ENCODE data around the gene CTBP2.

Gene CTBP2

DNA sequence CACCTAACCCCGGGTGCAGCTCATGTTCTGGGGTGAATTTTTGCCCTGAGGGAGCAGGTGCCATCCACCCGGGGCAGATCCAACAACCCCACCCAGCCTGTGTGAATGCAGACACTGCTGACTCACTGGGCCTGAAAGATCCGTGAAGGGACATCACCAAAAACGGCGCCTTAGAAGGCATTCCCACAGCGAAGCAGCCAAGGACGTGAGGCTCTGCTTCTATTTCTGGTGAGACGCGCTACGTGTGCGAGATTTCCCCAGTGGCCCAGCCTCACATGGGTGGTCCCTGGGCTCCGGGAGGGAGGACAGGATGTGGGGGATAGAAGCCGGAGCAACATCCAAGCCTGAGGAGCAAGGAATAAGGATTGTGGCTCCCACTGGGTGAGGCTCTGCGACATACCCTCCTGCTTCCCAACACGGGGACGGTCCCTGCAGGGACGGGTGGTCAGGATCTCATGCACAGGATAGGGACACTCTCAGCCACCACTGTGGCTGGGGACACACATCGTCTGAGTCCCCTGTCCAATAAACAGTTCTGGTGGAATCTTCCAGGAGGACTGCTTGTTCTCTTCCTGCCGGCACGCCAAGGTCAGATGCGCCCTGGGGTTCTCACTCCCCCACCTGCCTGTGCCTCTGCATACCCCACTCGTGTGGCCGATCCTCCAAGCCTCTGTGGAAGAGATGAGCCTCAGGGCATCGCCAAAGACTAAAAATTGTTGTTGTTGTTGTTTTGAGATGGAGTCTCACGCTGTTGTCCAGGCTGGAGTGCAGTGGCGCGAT is 148.2 kb downstream of the CTBP2 start:
- no peak for DNase-seq (ENCODE audit: low read depth in 1 of 2, low spot score in 1 of 2)

DNA sequence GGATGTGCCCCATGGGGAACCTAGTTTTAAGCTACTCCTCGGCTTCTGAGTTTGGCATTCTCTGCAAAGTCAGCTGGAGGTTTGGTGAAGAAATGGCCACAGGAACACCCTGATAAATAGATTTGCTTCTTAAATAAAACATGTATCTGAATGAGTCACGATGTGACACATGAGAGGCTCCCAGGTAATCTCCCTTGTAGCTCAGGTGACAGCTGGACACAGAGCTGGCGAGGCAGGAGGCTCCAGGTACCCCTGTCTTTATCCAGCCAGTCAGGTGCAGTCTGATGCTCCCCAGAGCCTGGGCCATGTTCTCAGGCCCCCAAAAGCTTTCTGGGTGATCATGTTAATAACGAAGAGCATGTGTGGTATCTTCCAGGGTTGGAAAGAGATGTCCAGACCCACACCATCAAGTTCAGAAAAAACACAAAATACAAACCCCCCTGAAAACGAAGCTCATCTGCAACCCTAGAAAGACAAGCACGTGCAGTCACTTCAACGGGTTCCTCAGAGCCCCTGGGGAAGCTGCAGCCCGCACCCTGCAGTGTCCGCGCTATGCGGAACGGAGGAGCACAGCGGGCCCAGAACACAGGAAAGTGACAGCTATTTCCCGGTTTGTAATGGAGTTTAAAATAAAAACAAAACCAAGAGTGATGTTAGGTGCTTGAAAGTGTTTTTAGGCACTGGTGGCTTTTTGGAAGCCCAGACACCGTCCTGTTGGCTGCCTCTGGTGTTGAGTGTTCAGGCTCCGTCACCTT is 149.0 kb downstream of the CTBP2 start:
- DNase-seq (ENCODE audit: low read depth in 1 of 2, low spot score in 1 of 2), result no peak

DNA sequence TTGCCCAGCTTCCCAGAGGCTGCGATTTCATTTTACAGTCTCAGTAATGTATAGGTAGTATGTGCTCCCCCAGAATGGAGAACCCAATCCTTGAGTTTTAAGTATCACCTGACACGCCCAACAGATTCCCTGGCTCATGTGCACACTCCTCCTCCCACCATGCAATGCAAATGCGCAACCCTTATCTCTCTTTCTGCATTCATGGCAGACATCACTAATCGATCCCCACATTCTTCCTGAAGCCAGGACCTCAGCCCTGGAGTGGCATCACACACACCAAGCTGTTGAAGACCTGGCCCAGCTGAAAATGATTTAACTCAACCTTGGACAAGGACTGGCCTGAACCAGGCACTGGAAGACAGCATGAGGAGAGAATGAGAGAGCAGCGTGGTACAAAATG is 150.0 kb downstream of the CTBP2 start:
- DNase-seq (ENCODE audit: low read depth in 1 of 2, low spot score in 1 of 2), result no peak

DNA sequence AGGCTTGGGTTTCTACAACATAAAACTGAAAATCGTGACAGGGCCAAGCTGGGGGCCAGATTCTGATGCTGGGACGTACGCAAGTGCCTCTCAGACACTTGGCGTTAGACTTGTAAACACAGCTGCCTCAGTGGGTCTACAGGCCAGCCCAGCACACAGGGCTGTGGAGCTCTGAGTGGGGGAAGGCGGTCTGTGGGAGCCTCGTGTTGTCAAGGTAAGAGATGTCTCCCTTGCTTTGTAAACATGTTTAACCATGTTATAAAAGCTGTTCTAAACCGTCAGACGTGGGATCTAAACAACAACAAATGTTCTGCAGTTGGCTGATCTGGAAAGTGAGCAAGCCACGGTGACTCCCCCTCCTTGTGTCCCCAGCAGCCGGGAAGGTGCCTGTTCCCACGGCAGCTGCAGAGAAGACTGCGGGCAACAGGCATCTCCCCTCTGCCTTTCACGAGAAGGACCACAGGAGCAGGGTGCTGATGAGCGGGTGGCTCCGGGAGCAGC is 150.7 kb downstream of the CTBP2 start:
- no peak for DNase-seq (ENCODE audit: low read depth in 1 of 2, low spot score in 1 of 2)

DNA sequence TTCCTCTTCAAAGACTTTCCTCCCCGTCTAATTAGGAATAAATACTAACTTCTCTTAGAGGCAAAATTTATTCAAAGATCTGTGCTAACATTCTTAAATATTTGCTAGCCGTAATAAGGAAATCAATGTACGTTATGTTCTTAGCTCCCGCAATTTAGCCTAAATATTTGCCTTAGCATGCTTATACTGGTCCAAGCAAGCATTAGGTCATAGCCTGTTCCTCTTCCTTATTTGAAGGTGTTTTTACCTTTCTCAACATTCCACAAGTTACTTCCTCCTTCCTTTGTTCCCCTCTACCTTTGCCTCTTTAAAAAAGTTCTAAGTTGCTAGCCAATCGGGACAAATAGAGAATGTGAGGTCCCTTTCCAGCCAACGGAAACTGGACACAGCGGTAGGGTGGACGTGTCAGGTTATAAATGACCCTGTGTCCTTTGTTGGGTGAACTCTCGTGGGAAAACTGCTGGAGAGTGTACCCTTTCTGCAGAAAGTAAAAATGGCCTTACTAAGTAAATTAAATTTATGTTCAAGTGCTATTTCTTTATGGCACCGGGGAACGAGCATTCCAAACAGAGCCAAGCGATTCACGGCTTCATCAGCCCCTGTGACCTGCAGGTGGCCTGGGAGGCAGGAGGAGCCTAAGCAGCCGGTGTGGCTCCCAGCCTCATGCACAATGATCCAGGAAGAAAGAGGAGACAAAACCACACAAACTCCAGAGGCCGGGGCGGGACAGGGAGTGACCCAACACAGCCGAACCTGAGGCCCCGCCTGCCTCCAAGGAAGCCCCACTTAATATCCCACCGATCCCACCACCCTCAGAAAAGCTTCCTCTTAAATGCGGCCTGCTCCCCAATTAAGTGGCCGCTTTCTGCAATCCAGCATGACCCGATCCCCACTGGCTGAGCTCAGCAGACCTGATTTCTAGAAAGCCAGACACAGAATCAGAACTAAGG is 151.4 kb downstream of the CTBP2 start:
- no peak for DNase-seq (ENCODE audit: low read depth in 1 of 2, low spot score in 1 of 2)

DNA sequence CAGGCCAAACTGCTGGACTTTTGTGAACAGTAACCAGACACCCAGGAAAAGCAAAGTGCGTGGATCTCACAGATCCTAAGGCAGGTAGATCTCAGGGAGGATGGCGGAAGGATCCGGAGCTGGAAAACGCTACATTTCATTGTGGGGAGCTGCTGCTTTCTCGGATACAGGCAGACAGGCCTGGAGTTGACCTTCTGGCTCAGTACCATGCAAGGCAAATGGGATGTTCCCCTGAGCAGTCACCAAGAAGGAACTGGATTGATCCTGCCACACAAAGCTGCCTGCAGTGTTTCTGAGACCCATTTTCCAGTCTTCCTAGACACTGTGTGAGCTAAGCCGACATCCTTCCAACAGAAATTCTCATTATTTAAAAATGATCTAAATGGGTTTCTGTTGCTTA is 152.9 kb downstream of the CTBP2 start:
- DNase-seq (ENCODE audit: low read depth in 1 of 2, low spot score in 1 of 2), result no peak

DNA sequence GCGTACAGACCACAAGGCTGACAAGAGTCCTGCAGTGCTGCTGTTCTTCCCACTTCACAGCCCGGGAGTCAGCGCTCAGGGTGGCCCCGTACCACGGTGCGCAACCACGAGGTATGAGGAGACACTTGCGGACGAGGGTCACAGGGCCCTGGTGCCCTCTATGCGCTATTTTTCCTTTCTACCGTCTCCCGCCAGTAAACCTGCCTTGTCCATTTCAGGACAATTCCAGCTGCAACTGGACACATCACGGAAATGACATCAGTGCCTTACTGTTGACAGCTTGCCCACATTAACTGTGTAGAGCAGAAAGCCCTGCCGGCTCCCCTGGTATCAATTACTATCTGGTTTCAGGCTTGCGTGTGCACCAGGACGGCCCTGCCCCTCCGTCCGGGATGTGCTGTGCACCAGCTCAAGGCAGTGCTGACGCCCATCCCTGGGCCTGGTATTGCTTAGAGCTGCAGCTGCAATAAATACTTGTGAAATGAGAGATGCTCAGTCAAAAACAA is 153.4 kb downstream of the CTBP2 start:
- DNase-seq (ENCODE audit: low read depth in 1 of 2, low spot score in 1 of 2), result no peak

DNA sequence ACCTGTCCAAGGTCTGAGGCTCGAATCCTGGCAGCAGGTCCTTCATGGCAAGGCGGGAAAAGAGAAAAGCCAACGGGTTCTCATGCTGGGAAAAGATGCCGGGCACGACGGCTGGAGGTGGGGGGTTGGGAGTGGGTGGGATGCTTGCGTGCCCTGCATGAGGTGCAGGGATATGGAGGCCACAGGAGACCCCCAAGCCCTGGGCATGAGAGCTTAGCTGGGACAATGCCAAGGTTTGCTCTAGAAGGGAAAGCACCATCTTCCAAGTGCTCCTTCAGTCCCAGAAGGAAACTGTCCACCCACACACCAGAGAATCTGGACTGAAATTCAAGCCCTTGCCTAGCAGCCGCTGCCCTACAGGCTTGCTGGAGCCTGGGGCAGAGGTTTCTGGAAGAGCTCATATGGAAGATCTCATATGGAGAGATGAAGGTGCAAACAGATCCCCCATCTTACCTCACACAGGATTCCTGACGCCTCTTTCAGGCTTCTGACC is 154.1 kb downstream of the CTBP2 start:
- DNase-seq (ENCODE audit: low read depth in 1 of 2, low spot score in 1 of 2), result no peak

DNA sequence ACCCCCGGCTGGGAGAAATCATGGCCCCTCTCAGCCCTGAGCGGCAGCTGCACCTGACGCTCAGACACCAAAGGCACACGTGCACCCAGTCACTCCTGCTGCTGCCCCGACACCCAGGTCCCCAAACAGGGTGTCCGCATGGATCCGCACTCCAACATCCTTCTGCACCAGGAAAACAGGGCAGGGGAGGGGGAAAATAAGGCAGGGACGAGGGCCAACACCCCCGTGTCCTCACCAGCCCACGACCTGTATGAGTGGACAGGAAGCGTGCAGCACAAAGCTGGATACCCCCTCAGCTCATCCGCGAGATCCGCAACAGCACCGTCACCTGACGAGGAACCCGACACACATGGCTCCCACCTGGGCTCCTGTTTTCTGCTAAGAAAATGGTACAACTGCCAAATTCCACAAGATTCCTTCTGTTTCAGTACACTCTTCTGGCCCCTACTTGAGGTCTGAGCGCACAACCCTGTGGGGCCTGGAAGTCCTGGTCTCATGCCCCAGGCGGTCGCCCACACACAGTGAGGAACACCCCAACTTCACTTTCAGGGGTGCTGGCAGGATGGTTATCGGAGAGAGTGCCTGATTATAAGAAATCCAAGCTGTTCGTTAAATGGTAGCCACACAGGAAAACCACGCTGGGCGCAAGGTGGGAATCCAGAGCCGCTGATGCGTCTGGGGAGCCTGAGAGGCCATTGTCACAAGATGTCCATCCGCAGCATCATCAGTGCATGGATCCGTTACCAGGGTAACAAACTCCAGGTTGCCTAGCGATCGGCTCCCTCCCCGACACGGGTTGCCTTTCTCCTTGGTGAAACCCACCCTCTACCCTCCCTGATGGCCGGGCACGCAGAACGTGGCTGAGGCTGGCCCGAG is 154.8 kb downstream of the CTBP2 start:
- no peak for DNase-seq (ENCODE audit: low read depth in 1 of 2, low spot score in 1 of 2)

DNA sequence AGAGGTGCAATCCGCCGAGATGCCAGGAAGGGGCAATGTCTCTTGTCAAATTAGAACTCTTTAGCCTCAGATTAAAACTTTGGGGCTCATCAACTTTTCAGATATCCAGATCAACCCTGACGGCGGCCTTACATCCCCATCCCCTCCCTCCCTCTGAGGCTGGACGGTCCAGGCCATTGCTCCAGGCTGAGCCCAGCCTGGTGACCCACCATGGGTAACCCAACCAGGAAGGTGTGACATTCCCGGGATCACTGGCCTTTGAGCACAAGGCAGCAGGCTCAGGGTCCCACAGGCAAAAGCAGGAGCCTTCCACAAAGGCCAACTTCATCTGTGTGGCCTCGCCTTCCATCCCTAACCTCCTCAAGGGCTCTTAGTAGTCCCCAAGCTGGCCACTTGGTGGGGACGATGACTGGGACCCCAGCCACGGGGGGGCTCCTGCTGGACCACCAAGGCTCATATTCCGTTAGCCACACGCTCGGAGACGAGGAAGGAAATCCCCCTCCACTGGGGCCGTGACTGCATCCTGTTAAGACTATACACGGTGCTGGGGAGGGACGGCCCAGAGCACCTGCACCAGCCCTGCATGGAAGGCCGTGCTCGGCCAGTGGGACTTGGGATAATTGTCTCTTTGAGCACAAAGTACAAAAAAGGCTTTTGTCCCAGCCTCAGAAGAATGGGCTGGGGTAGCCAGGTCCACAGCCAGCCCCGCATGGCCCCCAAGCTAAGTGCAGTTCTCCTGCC is 155.6 kb downstream of the CTBP2 start:
- no peak for DNase-seq (ENCODE audit: low read depth in 1 of 2, low spot score in 1 of 2)

DNA sequence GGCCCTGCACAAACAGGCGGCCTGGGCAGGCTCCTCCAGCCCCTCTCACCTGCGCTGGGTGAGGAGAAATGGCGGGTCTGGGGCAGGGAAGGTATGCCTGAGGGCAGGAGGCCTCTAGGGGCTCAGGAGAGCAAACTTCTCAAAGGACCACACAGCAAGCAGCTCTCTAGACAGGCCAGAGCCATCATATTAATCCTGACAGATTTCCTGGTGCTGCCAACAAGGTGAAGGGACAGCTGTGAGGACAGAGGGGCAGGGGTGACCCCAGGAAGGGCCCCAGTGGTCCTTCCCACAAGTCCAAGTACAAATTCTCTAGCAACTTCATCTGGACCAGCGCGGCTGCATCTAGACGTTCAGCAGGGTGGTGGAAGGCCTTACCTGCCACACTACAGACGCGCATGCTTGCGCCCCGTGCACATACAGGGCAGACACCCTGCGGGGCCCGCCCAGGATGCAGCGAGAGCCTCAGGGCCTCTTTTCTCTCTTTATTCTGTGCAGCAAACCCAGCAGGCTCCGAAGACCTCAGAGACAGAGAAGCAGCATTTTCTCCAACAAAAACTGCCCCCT is 156.4 kb downstream of the CTBP2 start:
- no peak for DNase-seq (ENCODE audit: low read depth in 1 of 2, low spot score in 1 of 2)

DNA sequence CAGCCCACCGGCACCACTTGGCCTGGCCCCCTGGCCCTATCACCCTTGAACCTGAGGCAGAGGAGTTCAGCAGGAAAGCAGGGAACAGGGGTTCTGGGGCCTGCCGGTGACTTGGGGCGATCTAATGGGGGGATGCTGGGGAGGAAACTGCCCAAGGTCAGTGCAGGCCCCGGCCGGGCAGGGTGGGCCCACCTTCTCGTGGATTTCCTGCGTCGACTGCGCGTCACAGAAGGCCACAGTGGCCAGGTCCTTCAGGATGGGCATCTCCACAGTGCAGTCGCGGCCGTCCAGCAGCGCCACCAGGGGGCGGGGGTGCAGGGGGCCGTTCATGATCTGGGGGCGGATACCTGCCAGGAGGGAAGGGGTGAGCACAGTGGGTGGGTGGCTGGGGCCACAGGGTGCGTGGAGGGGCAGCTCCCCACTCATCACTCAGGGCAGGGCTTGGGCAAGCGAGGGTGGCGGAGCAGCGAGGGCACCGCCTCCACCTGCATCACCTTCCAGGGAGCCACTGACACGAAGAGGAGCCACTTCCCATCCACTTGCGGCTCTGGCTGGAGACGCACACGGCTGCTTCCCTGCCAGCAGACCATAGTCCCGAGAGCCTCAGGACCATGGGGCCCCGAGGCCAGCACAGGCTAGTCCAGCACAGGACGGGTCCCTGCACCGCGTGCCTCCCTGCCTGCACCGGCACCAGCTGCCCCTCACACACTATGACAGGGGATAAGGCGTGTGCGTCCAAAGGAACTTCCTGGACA is 157.0 kb downstream of the CTBP2 start:
- DNase-seq (ENCODE audit: low read depth in 1 of 2, low spot score in 1 of 2), result no peak

DNA sequence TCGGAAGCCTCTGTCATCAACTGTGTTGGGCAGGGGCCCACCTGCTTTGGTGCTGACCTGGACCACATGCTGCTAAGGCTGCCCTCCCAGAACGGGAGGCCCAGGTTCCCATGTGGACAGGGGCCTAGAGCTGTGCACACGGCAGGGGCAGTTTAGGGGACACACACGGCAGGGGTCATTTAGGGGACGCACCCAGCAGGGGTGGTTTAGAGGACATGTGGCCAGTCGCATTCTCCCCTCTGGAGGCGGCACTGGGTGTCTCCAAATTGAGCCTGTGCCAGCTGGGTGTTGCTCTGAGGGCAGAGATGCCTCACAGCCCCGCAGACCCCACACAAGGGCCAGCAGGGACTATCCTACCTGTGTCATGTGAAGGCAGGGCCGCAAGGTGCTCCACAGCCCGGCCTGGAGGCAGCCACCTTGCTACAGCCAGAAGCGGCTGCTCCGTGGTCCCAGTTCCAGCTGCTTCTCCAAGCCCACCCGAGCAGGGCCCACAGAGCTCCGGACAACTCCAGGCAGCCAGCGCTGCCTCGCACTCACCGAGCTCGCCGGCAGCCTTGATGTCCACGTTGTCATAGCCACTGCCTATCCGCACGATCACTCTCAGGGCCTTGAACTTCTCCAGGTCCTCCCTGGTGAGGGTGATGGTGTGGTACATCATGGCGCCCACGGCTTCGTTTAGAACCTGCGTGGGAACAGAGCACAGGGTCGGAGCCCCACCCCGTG is 157.8 kb downstream of the CTBP2 start:
- DNase-seq (ENCODE audit: low read depth in 1 of 2, low spot score in 1 of 2), result no peak

DNA sequence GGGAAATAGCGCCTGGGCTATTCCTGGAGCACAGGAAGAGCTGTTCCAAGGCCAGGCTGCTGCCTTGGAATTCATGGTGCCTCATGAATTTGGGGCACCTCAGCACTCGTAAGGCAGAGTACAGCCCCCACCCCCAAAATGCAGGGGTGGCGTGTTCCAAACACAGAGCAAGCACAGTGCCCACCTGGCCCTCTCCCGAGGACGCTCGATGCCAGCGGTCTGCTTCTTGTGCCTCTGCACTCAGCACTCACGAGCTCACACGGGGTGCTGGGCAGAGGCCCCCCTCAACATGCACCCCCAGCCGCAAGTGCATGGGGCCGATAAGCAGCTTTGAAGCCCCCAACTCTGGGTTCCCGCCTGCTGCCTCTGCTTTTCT is 158.3 kb downstream of the CTBP2 start:
- DNase-seq (ENCODE audit: low read depth in 1 of 2, low spot score in 1 of 2), result no peak

DNA sequence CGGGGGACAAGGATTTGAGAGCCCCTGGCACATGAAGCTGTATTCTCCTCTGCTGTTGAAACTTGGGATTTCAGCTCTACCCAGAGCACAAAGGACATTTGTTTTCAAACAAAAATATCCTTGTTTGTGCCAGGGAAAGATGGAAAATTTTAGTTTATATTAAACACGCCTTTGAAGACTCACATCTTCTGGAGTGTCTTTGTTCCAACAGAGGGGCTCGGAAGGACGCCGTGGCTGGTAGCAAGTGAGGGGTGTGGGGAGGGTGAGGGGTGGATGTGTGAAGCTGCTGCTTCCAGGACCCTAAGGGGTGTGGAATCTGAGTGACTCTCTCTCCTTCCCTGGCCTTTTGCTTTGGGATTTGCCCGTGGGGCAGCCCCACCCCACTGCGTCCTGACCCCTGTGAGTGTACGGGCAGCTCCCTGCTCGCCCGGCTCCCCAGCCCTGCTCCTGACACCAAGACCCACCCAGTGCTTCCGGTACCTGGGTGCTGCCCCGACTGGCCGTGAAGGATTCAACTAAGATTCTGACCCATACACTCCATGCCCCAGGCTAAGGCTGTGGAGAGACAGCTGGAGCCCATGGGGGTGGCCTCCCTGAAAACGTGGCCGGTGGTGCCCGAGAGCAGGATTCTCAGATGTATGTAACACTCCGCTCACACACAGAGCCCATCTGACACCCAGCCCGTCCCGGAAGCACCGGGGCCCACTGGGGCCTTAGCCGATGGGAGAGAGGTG is 158.9 kb downstream of the CTBP2 start:
- no peak for DNase-seq (ENCODE audit: low read depth in 1 of 2, low spot score in 1 of 2)

DNA sequence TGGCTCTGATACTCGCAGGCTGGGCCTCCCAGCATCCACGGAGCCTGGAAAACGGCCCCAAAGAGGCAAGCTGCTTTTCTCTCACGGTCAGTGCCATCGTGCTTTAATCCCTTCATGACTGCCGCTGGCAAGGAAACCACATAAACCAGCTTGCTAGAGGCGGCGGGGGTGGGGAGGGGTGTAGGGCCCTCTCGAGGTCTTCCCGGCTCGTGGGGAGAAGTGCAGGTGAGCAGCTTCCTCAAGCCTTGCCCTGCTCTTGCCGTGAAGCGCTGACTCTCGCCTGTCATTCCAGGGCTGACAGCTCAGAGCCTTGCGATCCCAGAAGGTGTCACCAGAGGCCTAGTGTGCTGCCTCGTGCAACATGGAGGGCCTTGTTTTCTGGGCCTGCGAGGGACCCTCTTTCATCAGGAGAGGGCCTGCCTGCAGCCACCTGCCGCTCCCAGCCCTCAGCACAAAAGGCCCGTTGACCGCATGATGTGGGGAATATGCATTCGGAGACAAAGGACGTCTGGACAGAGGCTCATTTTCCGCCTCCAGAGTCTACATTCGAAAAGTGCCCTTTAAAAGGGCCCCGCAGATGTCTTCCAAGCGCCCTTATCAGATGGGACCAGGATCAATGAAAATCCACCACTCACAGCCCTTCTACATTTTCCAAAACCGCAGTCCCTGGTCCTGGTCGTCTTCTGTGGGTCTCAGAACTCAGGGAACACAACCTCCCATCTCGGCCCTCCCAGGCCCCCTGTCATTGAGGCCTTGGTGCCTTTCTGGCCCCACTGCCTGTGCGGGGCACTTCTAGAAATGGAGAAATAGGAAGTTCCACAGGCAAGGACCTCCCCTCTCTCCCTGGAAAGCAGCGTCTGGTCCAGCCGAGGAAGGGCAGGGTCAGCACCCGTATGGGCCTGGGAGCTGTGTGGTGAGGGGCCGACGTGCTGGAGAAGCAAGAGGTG is 159.7 kb downstream of the CTBP2 start:
- no peak for DNase-seq (ENCODE audit: low read depth in 1 of 2, low spot score in 1 of 2)
